ENCODE data around the gene PTPN4.

Gene PTPN4

DNA sequence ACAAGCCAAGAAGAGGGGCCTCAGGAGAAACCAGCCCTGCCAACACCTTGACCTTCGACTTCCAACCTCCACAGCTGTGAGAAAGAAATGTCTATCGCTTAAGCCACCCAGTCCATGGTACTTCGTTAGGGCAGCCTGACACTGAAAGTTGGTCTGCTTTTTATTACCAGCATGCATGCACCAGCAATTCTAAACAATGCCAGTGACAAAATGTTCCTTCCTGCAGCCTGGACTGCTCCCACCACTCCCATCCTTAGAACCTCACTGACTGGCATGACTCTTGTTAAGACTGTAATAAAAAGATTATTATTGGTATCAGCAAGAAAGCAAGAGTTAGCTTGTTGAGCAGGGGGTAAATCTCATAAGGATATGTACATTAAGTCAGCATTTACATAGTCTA is 47.2 kb upstream of the PTPN4 start:
- TF ChIP-seq, protein P1, sequence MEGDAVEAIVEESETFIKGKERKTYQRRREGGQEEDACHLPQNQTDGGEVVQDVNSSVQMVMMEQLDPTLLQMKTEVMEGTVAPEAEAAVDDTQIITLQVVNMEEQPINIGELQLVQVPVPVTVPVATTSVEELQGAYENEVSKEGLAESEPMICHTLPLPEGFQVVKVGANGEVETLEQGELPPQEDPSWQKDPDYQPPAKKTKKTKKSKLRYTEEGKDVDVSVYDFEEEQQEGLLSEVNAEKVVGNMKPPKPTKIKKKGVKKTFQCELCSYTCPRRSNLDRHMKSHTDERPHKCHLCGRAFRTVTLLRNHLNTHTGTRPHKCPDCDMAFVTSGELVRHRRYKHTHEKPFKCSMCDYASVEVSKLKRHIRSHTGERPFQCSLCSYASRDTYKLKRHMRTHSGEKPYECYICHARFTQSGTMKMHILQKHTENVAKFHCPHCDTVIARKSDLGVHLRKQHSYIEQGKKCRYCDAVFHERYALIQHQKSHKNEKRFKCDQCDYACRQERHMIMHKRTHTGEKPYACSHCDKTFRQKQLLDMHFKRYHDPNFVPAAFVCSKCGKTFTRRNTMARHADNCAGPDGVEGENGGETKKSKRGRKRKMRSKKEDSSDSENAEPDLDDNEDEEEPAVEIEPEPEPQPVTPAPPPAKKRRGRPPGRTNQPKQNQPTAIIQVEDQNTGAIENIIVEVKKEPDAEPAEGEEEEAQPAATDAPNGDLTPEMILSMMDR (IDR thresholded peaks at IDR 0.05; ENCODE audit: insufficient read depth, low read length) = no peak
- TF ChIP-seq, protein P2, sequence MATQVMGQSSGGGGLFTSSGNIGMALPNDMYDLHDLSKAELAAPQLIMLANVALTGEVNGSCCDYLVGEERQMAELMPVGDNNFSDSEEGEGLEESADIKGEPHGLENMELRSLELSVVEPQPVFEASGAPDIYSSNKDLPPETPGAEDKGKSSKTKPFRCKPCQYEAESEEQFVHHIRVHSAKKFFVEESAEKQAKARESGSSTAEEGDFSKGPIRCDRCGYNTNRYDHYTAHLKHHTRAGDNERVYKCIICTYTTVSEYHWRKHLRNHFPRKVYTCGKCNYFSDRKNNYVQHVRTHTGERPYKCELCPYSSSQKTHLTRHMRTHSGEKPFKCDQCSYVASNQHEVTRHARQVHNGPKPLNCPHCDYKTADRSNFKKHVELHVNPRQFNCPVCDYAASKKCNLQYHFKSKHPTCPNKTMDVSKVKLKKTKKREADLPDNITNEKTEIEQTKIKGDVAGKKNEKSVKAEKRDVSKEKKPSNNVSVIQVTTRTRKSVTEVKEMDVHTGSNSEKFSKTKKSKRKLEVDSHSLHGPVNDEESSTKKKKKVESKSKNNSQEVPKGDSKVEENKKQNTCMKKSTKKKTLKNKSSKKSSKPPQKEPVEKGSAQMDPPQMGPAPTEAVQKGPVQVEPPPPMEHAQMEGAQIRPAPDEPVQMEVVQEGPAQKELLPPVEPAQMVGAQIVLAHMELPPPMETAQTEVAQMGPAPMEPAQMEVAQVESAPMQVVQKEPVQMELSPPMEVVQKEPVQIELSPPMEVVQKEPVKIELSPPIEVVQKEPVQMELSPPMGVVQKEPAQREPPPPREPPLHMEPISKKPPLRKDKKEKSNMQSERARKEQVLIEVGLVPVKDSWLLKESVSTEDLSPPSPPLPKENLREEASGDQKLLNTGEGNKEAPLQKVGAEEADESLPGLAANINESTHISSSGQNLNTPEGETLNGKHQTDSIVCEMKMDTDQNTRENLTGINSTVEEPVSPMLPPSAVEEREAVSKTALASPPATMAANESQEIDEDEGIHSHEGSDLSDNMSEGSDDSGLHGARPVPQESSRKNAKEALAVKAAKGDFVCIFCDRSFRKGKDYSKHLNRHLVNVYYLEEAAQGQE (IDR thresholded peaks at IDR 0.05; ENCODE audit: insufficient replicate concordance, low read depth) = no peak
- no peak for TF ChIP-seq GABPA (IDR thresholded peaks at IDR 0.05; ENCODE audit: low read depth)
- TF ChIP-seq SPI1 (IDR thresholded peaks at IDR 0.05; ENCODE audit: borderline replicate concordance, low read depth) = no peak
- TF ChIP-seq POLR2AphosphoS5 (IDR thresholded peaks at IDR 0.05; ENCODE audit: low read depth) = no peak
- DNase-seq (ENCODE audit: low read depth in 1 of 2, low spot score in 1 of 2) = no peak
- Histone ChIP-seq H3K4me3 (replicated peaks; ENCODE audit: insufficient read depth, low read length) (no peak overlapping the region), H3K27me3 (ENCODE audit: insufficient read depth, poor library complexity, severe bottlenecking) (no peaks in the 10 kb centered on the region), H3K27ac (replicated peaks) (no peak overlapping the region)

DNA sequence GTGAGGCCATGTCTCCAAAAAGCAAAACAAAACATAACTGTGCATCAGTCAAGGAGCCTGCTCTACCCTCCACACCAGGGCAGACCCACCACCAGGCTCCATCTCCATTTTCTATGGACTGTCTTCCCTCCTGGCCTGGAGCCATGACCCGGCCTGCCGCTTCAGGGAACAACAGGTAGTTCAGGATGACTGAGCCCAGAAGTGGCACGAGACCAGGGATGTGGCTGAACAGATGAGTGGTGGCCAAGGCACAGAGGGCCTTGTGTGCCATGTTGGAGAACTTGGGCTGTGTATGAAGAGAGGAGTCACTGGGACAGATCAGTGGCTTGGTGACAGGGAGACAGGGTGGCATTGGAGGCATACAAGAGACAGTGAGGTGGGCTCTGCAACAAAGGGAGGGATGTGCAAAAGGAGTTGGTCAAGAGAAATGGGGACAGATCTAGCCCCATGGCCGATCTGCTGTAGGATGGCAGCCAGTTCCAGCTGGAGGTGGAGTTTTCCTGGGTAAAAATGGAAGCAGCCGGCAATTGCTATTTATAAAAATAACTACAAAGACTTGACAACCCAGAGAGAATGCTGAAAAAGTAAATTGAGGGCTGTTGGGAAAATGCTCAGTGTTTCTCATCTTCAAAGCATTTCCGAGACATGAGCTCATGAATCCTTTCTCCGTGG is 45.8 kb upstream of the PTPN4 start:
- Histone ChIP-seq H3K27ac (replicated peaks) (no peak overlapping the region), H3K27me3 (ENCODE audit: insufficient read depth, poor library complexity, severe bottlenecking) (no peaks in the 10 kb centered on the region), H3K4me3 (replicated peaks; ENCODE audit: insufficient read depth, low read length) (no peak overlapping the region)
- TF ChIP-seq POLR2AphosphoS5 (IDR thresholded peaks at IDR 0.05; ENCODE audit: low read depth) (no peak), SPI1 (IDR thresholded peaks at IDR 0.05; ENCODE audit: borderline replicate concordance, low read depth) (no peak), GABPA (IDR thresholded peaks at IDR 0.05; ENCODE audit: low read depth) (no peak)
- TF ChIP-seq, protein P1 (IDR thresholded peaks at IDR 0.05; ENCODE audit: insufficient read depth, low read length) = no peak
- TF ChIP-seq, protein P2 (IDR thresholded peaks at IDR 0.05; ENCODE audit: insufficient replicate concordance, low read depth) = no peak
- no peak for DNase-seq (ENCODE audit: low read depth in 1 of 2, low spot score in 1 of 2)

DNA sequence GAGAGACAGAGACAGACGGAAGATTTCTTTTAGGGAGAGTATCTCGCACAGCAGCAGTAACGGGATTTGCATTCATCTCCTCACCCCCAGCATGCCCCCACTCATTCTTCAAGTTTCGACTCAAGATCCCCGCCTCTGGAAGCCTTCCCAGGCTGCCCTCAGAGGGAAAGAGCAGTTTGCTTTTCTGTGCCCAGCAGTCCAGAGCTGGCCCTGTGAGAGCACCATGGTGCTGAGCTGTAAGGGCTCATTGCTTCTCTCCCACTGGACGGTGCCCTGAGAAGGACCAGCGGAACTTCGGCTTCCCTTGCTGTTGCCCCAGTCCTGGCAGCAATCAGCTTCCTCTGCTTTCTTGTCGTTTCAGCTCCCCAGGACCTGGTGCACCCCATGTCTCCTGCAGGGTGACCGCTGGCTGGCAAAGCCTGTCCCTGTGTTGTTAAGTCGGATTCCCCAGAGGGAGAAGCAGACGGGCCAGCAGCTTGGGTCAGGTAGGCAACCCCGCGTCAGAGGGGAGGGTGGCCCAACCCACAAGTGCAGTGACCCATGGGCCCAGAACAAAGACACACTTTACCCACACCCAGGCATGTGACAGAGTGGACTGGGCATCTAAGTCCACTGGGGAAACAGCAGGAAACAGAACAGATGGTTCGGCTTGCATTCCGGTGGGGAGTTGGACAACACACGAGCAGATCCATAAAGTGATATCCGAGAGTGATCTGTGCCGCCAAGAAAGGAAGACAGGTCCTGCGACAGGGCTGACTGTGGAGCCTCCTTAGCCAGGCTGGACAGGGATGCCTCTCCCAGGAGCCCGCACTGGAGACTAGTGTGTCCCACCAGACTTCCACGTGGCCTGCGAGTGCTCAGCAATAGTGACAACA is 44.1 kb upstream of the PTPN4 start:
- TF ChIP-seq POLR2AphosphoS5 (IDR thresholded peaks at IDR 0.05; ENCODE audit: low read depth) (no peak), GABPA (IDR thresholded peaks at IDR 0.05; ENCODE audit: low read depth) (no peak), SPI1 (IDR thresholded peaks at IDR 0.05; ENCODE audit: borderline replicate concordance, low read depth) (no peak)
- TF ChIP-seq, protein P1 (IDR thresholded peaks at IDR 0.05; ENCODE audit: insufficient read depth, low read length) = no peak
- TF ChIP-seq, protein P2 (IDR thresholded peaks at IDR 0.05; ENCODE audit: insufficient replicate concordance, low read depth) = no peak
- Histone ChIP-seq H3K4me3 (replicated peaks; ENCODE audit: insufficient read depth, low read length) (no peak overlapping the region), H3K27me3 (ENCODE audit: insufficient read depth, poor library complexity, severe bottlenecking) (no peaks in the 10 kb centered on the region), H3K27ac (replicated peaks) (no peak overlapping the region)
- DNase-seq (ENCODE audit: low read depth in 1 of 2, low spot score in 1 of 2) = no peak
